Thyroid gland (tissue), 4 donors: Measurements from ENCODE around the gene RAB14.
"Not testable (repeated sequence)": the region's sequence is repeated elsewhere in the genome, so short reads cannot be mapped to it uniquely, and the experiment has no call there.

Source experiments
- POLR2A ChIP-seq, 2 donors: fragments of 450-650 bp; IDR thresholded peaks; one replicate each; pipeline ENCODE4 v1.6.1; 2017; ENCODE audit warnings: antibody characterized with exemption in 2 of 2, mild to moderate bottlenecking in 2 of 2, moderate library complexity in 1 of 2
- TF ChIP-seq, protein P1 (sequence below), 6 experiments: fragments of 200-600 bp in 3 of 6; fragments of 450-650 bp in 3 of 6; sonication (generic) in 3 of 6; IDR thresholded peaks; one replicate each; pipeline ENCODE4 v1.5.1; 2016 to 2019; ENCODE audit warnings: antibody characterized with exemption in 6 of 6, mild to moderate bottlenecking in 2 of 6, inconsistent platforms in 1 of 6, moderate library complexity in 1 of 6

DNA sequence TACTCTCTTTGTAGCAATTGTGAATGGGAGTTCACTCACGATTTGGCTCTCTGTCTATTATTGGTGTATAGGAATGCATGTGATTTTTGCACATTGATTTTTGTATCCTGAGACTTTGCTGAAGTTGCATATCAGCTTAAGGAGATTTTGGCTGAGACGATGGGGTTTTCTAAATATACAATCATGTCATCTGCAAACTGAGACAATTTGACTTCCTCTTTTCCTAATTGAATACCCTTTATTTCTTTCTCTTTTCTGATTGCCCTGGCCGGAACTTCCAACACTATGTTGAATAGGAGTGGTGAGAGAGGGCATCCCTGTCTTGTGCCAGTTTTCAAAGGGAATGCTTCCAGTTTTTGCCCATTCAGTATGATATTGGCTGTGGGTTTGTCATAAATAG lies 72.3 kb downstream of the RAB14 start:
- not testable (repeated sequence) for TF ChIP-seq POLR2A (IDR thresholded peaks at IDR 0.05)
- TF ChIP-seq, protein P1, sequence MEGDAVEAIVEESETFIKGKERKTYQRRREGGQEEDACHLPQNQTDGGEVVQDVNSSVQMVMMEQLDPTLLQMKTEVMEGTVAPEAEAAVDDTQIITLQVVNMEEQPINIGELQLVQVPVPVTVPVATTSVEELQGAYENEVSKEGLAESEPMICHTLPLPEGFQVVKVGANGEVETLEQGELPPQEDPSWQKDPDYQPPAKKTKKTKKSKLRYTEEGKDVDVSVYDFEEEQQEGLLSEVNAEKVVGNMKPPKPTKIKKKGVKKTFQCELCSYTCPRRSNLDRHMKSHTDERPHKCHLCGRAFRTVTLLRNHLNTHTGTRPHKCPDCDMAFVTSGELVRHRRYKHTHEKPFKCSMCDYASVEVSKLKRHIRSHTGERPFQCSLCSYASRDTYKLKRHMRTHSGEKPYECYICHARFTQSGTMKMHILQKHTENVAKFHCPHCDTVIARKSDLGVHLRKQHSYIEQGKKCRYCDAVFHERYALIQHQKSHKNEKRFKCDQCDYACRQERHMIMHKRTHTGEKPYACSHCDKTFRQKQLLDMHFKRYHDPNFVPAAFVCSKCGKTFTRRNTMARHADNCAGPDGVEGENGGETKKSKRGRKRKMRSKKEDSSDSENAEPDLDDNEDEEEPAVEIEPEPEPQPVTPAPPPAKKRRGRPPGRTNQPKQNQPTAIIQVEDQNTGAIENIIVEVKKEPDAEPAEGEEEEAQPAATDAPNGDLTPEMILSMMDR (IDR thresholded peaks at IDR 0.05), result not testable (repeated sequence)
